Neural cell (in vitro differentiated cells): ENCODE data around the gene LRRC2. TPM values are rescaled to one million over a fixed set of nuclear protein-coding genes. Genes with fewer than 3 reads are reported as not detected.
"Not testable (repeated sequence)": the region's sequence is repeated elsewhere in the genome, so short reads cannot be mapped to it uniquely, and the experiment has no call there.

ENCODE experiments used
- H2AFZ ChIP-seq: fragments of 200-600, 300-800 bp; sonication (generic), shearing (Covaris generic); 2 replicates; pipeline ENCODE4 v1.6.0; 2014; ENCODE audit warnings: low read depth, mild to moderate bottlenecking, antibody characterized with exemption, low read length, moderate library complexity
- H3F3A ChIP-seq: fragments of 200-600 bp; shearing (Covaris generic); 2 replicates; pipeline ENCODE4 v1.6.1; 2016; ENCODE audit warnings: mild to moderate bottlenecking, moderate library complexity, mixed read lengths, antibody characterized with exemption, low read length; ENCODE audit not compliant: insufficient read depth, poor library complexity, severe bottlenecking
- H3K27ac ChIP-seq: fragments of 200-600, 300-800 bp; sonication (generic), shearing (Covaris generic); 2 replicates; pipeline ENCODE4 v1.5.1; 2014; ENCODE audit warnings: mild to moderate bottlenecking, low read length, moderate library complexity
- H3K27me3 ChIP-seq: fragments of 300-800, 200-600 bp; sonication (generic), shearing (Covaris generic); 2 replicates; pipeline ENCODE4 v1.6.0; 2014; ENCODE audit warnings: mild to moderate bottlenecking, low read depth, low read length, moderate library complexity; ENCODE audit not compliant: insufficient read depth
- H3K36me3 ChIP-seq: fragments of 300-800, 200-600 bp; sonication (generic), shearing (Covaris generic); 2 replicates; pipeline ENCODE4 v1.5.1; 2014; ENCODE audit warnings: mild to moderate bottlenecking, antibody characterized with exemption, low read length, moderate library complexity; ENCODE audit not compliant: insufficient read depth
- H3K4me2 ChIP-seq: fragments of 300-800, 200-600 bp; sonication (generic), shearing (Covaris generic); 2 replicates; pipeline ENCODE4 v1.6.0; 2014; ENCODE audit warnings: mild to moderate bottlenecking, low read length
- H3K4me3 ChIP-seq: fragments of 300-800, 200-600 bp; sonication (generic), shearing (Covaris generic); 2 replicates; pipeline ENCODE4 v1.5.1; 2014; ENCODE audit warnings: mild to moderate bottlenecking, low read length, moderate library complexity
- H3K79me2 ChIP-seq: fragments of 200-600 bp; shearing (Covaris generic); replicated peaks from 2 replicates; pipeline ENCODE4 v1.6.0; 2014; ENCODE audit warnings: mild to moderate bottlenecking, low read length, moderate library complexity; ENCODE audit not compliant: insufficient read depth
- H3K9ac ChIP-seq: fragments of 300-800, 200-600 bp; sonication (generic), shearing (Covaris generic); 2 replicates; pipeline ENCODE4 v1.6.1; 2016; ENCODE audit warnings: mild to moderate bottlenecking, low read length, mixed read lengths
- H3K9me2 ChIP-seq: fragments of 200-600 bp; shearing (Covaris generic); 2 replicates; pipeline ENCODE4 v1.6.1; 2016; ENCODE audit warnings: mild to moderate bottlenecking, low read length, mixed read lengths; ENCODE audit not compliant: insufficient read depth
- H3K9me3 ChIP-seq: fragments of 200-600, 300-800 bp; sonication (generic), shearing (Covaris generic); 2 replicates; pipeline ENCODE4 v1.6.1; 2016; ENCODE audit warnings: mild to moderate bottlenecking, mixed run types, low read length, moderate library complexity, mixed read lengths
- H4K20me1 ChIP-seq: fragments of 200-600 bp; shearing (Covaris generic); 2 replicates; pipeline ENCODE4 v1.6.1; 2016; ENCODE audit warnings: mild to moderate bottlenecking, mixed run types; ENCODE audit not compliant: insufficient read depth
- CTCF ChIP-seq: fragments of 450-650 bp; IDR thresholded peaks from 2 replicates; pipeline ENCODE4 v1.5.1; 2014; ENCODE audit warnings: antibody characterized with exemption, mild to moderate bottlenecking, moderate library complexity; ENCODE audit not compliant: poor library complexity, severe bottlenecking
- EP300 ChIP-seq: fragments of 450-650 bp; conservative IDR thresholded peaks from 2 replicates; pipeline ENCODE4 v1.6.1; 2014; ENCODE audit warnings: antibody characterized with exemption, mild to moderate bottlenecking, moderate library complexity; ENCODE audit not compliant: poor library complexity, severe bottlenecking
- EZH2 ChIP-seq: fragments of 200-600, 300-800 bp; shearing (Covaris generic), sonication (generic); IDR thresholded peaks from 2 replicates; pipeline ENCODE4 v1.6.1; 2014; ENCODE audit warnings: antibody characterized with exemption, low read length, borderline replicate concordance, mild to moderate bottlenecking; ENCODE audit not compliant: insufficient read depth, poor library complexity, severe bottlenecking
- MXI1 ChIP-seq: fragments of 450-650 bp; conservative IDR thresholded peaks from 2 replicates; pipeline ENCODE4 v1.6.1; 2014; ENCODE audit warnings: antibody characterized with exemption, mild to moderate bottlenecking; ENCODE audit not compliant: poor library complexity, severe bottlenecking
- POLR2AphosphoS5 ChIP-seq: IDR thresholded peaks from 2 replicates; pipeline ENCODE4 v1.6.1; 2012
- RAD21 ChIP-seq: fragments of 450-650 bp; conservative IDR thresholded peaks from 2 replicates; pipeline ENCODE4 v1.6.1; 2014; ENCODE audit warnings: antibody characterized with exemption, mild to moderate bottlenecking, moderate library complexity
- SMC3 ChIP-seq: fragments of 450-650 bp; conservative IDR thresholded peaks from 2 replicates; pipeline ENCODE4 v1.6.1; 2014; ENCODE audit warnings: antibody characterized with exemption, mild to moderate bottlenecking, moderate library complexity; ENCODE audit not compliant: poor library complexity
- TAF1 ChIP-seq: IDR thresholded peaks from 2 replicates; pipeline ENCODE4 v1.6.1; 2012; ENCODE audit warnings: low read depth
- polyA plus RNA-seq: library from polyadenylated mRNA; depleted of rRNA; stranded (reverse); fragments of >200 nt; gene quantifications from 2 replicates; pipeline ENCODE4 v1.2.3, GENCODE V29; 2014
- TF ChIP-seq, protein P1 (sequence below): IDR thresholded peaks from 2 replicates; pipeline ENCODE4 v1.6.1; 2012; ENCODE audit warnings: borderline replicate concordance

Gene LRRC2
- polyA plus RNA-seq, 1 donor from 2014 or later = not detected

GRCh38 chr3:46523556-46523955, 42.5 kb downstream of the LRRC2 start:
- no peak overlapping the region for H3K4me3 ChIP-seq
- H3K27me3 ChIP-seq = no peaks in the 10 kb centered on the region
- no peaks in the 10 kb centered on the region for H4K20me1 ChIP-seq
- H3K79me2 ChIP-seq = no peaks in the 10 kb centered on the region
- H3K4me2 ChIP-seq = no peak overlapping the region
- no peaks in the 10 kb centered on the region for H3K9me3 ChIP-seq
- H3K27ac ChIP-seq = no peak overlapping the region
- no peak overlapping the region for H2AFZ ChIP-seq
- H3K9ac ChIP-seq = no peak overlapping the region
- no peaks in the 10 kb centered on the region for H3F3A ChIP-seq
- no peaks in the 10 kb centered on the region for H3K9me2 ChIP-seq
- TF ChIP-seq POLR2AphosphoS5 (no peak), EZH2 (no peak), SMC3 (no peak), TAF1 (no peak), RAD21 (no peak), CTCF (no peak), MXI1 (no peak), EP300 (no peak)
- TF ChIP-seq, protein P1, sequence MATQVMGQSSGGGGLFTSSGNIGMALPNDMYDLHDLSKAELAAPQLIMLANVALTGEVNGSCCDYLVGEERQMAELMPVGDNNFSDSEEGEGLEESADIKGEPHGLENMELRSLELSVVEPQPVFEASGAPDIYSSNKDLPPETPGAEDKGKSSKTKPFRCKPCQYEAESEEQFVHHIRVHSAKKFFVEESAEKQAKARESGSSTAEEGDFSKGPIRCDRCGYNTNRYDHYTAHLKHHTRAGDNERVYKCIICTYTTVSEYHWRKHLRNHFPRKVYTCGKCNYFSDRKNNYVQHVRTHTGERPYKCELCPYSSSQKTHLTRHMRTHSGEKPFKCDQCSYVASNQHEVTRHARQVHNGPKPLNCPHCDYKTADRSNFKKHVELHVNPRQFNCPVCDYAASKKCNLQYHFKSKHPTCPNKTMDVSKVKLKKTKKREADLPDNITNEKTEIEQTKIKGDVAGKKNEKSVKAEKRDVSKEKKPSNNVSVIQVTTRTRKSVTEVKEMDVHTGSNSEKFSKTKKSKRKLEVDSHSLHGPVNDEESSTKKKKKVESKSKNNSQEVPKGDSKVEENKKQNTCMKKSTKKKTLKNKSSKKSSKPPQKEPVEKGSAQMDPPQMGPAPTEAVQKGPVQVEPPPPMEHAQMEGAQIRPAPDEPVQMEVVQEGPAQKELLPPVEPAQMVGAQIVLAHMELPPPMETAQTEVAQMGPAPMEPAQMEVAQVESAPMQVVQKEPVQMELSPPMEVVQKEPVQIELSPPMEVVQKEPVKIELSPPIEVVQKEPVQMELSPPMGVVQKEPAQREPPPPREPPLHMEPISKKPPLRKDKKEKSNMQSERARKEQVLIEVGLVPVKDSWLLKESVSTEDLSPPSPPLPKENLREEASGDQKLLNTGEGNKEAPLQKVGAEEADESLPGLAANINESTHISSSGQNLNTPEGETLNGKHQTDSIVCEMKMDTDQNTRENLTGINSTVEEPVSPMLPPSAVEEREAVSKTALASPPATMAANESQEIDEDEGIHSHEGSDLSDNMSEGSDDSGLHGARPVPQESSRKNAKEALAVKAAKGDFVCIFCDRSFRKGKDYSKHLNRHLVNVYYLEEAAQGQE = no peak
- H3K36me3 ChIP-seq = no peaks in the 10 kb centered on the region

DNA sequence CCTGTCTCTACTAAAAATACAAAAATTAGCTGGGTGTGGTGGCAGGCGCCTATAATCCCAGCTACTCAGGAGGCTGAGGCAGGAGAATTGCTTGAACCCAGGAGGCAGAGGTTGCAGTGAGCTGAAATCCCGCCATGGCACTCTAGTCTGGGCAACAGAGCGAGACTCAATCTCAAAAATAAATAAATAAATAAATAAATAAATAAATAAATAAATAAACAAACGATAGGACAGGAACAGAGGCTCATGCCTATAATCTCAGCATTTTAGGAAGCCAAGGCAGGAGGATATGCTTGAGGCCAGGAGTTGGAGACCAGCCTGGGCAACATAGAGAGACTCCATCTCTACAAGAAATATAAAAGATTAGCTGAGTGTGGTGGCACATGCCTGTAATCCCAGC, 43.9 kb downstream of the LRRC2 start:
- H3K27ac ChIP-seq, H3K79me2 ChIP-seq, H2AFZ ChIP-seq, H3K9me2 ChIP-seq, H3K27me3 ChIP-seq, H3K4me3 ChIP-seq, H3K9ac ChIP-seq, H3F3A ChIP-seq, H4K20me1 ChIP-seq, H3K9me3 ChIP-seq, H3K4me2 ChIP-seq, H3K36me3 ChIP-seq: not testable (repeated sequence)

DNA sequence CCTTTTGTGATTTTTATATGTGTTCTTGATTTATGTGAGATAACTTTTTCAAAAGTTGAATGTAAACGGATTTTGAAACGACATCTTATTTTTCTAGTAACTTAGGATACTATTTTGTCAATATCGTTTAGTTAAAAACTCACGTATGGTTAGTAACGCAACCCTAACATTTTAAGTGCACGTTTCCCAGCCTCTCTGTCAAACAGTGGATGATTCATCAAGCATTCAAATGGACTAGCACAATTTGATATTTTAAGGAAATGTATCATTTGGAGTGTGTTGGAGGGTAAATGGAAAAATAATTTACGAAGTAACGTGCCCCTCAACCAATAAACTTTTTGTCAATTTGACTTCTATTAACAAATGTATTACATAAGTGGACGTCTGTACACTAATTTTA, 45.0 kb downstream of the LRRC2 start:
- no peak for TF ChIP-seq CTCF
- TF ChIP-seq TAF1 = no peak
- TF ChIP-seq POLR2AphosphoS5 = no peak
- TF ChIP-seq MXI1 = no peak
- no peak for TF ChIP-seq EZH2
- no peak for TF ChIP-seq SMC3
- no peak for TF ChIP-seq RAD21
- TF ChIP-seq, protein P1 = no peak
- TF ChIP-seq EP300 = no peak
- Histone ChIP-seq H3K9me3 (no peaks in the 10 kb centered on the region), H3K27ac (no peak overlapping the region)

More for the DNA sequence above, 45.0 kb downstream of the LRRC2 start:
- H3K36me3 ChIP-seq = no peaks in the 10 kb centered on the region
- no peaks in the 10 kb centered on the region for H4K20me1 ChIP-seq
- no peaks in the 10 kb centered on the region for H3K9me2 ChIP-seq
- no peak overlapping the region for H3K4me2 ChIP-seq
- H3K9ac ChIP-seq = no peak overlapping the region
- no peaks in the 10 kb centered on the region for H3K27me3 ChIP-seq
- no peaks in the 10 kb centered on the region for H3F3A ChIP-seq
- no peaks in the 10 kb centered on the region for H3K79me2 ChIP-seq
- no peak overlapping the region for H2AFZ ChIP-seq
- no peak overlapping the region for H3K4me3 ChIP-seq
